NCI-H2107 (cell line): Measurements from ENCODE around the gene FOXF1.

Experiments used
- DNase-seq: peaks from one replicate; lab custom pipeline; 2025; lab: John Stamatoyannopoulos, UW

Gene FOXF1

GRCh38 chr16:86510465-86511261 is at the start of gene FOXF1:
FOXF1 (plus strand) TSS chr16:86510527; CDS start chr16:86510570, 43 bp downstream.
- DNase-seq: no peak

GRCh38 chr16:86461037-86461436 is 49.3 kb upstream of the FOXF1 start:
- DNase-seq: no peak

GRCh38 chr16:86462334-86463084 is 47.8 kb upstream of the FOXF1 start:
- no peak for DNase-seq

GRCh38 chr16:86464044-86464443 is 46.3 kb upstream of the FOXF1 start:
- DNase-seq: no peak

GRCh38 chr16:86465434-86465833 is 44.9 kb upstream of the FOXF1 start:
- no peak for DNase-seq

GRCh38 chr16:86466696-86467406 is 43.5 kb upstream of the FOXF1 start:
- no peak for DNase-seq

- no peak for DNase-seq
Measured at GRCh38 chr16:86467490-86467889, 42.8 kb upstream of the FOXF1 start.

- no peak for DNase-seq
Measured at GRCh38 chr16:86470964-86471363, 39.4 kb upstream of the FOXF1 start.

- no peak for DNase-seq
Measured at GRCh38 chr16:86471896-86472295, 38.4 kb upstream of the FOXF1 start.

- no peak for DNase-seq
Measured at GRCh38 chr16:86472366-86472765, 38.0 kb upstream of the FOXF1 start.

- DNase-seq: no peak
Measured at GRCh38 chr16:86476956-86477534, 33.3 kb upstream of the FOXF1 start.

- no peak for DNase-seq
Measured at GRCh38 chr16:86477642-86478041, 32.7 kb upstream of the FOXF1 start.

GRCh38 chr16:86478779-86479178 is 31.5 kb upstream of the FOXF1 start:
- DNase-seq: no peak

GRCh38 chr16:86479419-86479818 is 30.9 kb upstream of the FOXF1 start:
- no peak for DNase-seq

GRCh38 chr16:86480444-86480843 is 29.9 kb upstream of the FOXF1 start:
- DNase-seq: no peak

- no peak for DNase-seq
Measured at GRCh38 chr16:86481607-86482006, 28.7 kb upstream of the FOXF1 start.

- DNase-seq: no peak
Measured at GRCh38 chr16:86484240-86484639, 26.1 kb upstream of the FOXF1 start.

GRCh38 chr16:86485746-86486145 is 24.6 kb upstream of the FOXF1 start:
- DNase-seq: no peak

GRCh38 chr16:86490859-86491639 is 19.3 kb upstream of the FOXF1 start:
- DNase-seq: no peak

- no peak for DNase-seq
Measured at GRCh38 chr16:86491640-86492023, 18.7 kb upstream of the FOXF1 start.

GRCh38 chr16:86492267-86492960 is 17.9 kb upstream of the FOXF1 start:
- no peak for DNase-seq
